ENCODE results near the gene FOXB1. TPM values are rescaled to one million over a fixed set of nuclear protein-coding genes. Genes with fewer than 3 reads are reported as not detected.

The FOXB1 gene
- total RNA-seq, 2 donors from 2014 or later = 0.10 TPM; not detected in 1

GRCh38 chr15:59994526-59994887 is 9.6 kb upstream of the FOXB1 start:
- ATAC-seq (no peak), DNase-seq (ENCODE audit: low spot score) (no peak)
- H3K27me3 Mint-ChIP-seq = peaks cover 54 to 85% of the 10 kb centered on the region in 2 donors
- peak overlapping the region in 1 of 2 donors; percentile 33 for H3K27ac Mint-ChIP-seq
- H3K36me3 Mint-ChIP-seq = no peaks in the 10 kb centered on the region
- H3K4me3 Mint-ChIP-seq = no peak overlapping the region
- peaks cover 0 to 24% of the 10 kb centered on the region in 2 donors for H3K4me1 Mint-ChIP-seq (ENCODE audit: low read depth in 2 of 2)
- H3K9me3 Mint-ChIP-seq = no peaks in the 10 kb centered on the region

DNA sequence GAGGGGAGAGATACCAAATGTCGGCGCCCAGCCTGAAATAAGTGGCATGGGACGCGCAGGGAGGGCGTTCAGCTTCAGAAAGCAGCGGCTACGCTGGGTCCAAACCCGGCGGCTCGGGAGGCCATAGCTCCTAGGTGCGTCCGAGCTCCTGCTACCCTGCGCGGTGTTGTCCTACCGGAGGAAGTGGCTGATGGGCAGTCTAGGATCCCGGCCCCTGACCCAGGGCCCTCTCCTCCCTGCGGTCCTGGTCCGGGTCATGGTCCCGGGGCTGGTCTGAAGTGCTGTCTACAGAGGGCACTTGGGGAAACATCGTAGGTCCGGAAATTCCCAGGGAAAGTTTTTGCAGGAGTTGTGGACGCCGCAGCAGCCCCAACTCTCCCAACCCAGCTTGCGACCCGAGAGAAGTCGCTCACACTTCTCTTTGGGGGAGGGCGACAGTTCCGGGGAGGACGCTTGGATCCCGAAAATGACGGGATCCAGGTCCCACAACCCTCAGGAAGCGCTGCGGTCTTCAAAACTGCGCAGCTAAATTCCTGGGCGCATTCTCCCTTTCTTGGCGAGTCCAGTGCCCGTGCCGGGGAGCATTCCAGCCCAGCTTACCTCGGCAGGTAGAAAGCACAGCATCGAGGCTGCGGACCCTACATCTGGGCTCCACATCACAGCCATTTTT is 9.1 kb upstream of the FOXB1 start:
- Mint-ChIP-seq H3K36me3 (no peaks in the 10 kb centered on the region), H3K27me3 (peaks cover 52 to 86% of the 10 kb centered on the region in 2 donors), H3K9me3 (no peaks in the 10 kb centered on the region), H3K27ac (peak overlapping the region in 1 of 2 donors; percentile 33), H3K4me1 (ENCODE audit: low read depth in 2 of 2) (peaks cover 0 to 25% of the 10 kb centered on the region in 2 donors), H3K4me3 (no peak overlapping the region)
- no peak for DNase-seq (ENCODE audit: low spot score)
- ATAC-seq = no peak

GRCh38 chr15:59995568-59996297 is 8.4 kb upstream of the FOXB1 start:
- ATAC-seq = no peak
- peaks cover 58 to 88% of the 10 kb centered on the region in 2 donors for H3K27me3 Mint-ChIP-seq
- H3K27ac Mint-ChIP-seq = no peak overlapping the region
- peaks cover 0 to 29% of the 10 kb centered on the region in 2 donors for H3K4me1 Mint-ChIP-seq (ENCODE audit: low read depth in 2 of 2)
- H3K4me3 Mint-ChIP-seq = peak overlapping the region; percentile 15
- no peaks in the 10 kb centered on the region for H3K36me3 Mint-ChIP-seq
- H3K9me3 Mint-ChIP-seq = no peaks in the 10 kb centered on the region
- no peak for DNase-seq (ENCODE audit: low spot score)

DNA sequence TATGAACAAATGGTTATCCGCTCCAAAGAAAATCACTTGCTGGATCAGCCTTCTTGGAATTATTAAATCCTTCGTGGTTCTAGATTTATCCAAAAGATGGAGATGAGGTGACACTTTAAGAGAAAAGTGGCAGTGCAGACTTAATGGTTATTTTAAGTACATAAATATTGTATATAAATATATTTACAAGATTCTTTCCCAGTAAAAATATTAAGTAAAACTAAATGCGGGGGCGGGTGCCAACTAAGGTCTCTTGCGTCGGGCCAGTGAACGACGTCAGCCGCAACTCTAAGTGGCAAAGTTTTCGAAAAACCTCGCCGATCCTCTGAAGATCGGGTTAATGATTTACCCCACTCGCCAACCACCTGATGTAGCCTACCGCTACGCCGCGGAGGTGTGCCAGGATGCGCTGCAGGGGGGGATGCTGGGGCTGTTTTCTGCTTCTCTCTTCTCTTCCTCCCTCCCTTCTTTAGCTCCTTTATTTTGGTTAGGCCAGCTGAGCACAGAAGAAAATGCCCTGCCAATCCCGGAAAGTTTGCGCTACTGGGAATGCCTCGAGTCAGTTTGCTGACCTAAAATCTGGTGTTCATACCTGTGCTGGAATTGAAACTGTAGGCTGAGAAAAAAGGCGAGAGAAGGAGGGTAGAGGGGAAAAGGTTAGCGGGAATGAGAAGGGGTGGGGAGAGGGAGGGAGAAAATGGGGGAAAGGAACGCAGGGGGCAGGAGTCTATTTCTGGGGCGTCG is 7.6 kb upstream of the FOXB1 start:
- no peak for ATAC-seq
- DNase-seq (ENCODE audit: low spot score) = no peak
- Mint-ChIP-seq H3K4me1 (ENCODE audit: low read depth in 2 of 2) (peaks cover 4 to 32% of the 10 kb centered on the region in 2 donors), H3K27me3 (peaks cover 62 to 88% of the 10 kb centered on the region in 2 donors), H3K27ac (no peak overlapping the region), H3K36me3 (peaks cover 4% of the 10 kb centered on the region), H3K4me3 (peak overlapping the region; percentile 42), H3K9me3 (no peaks in the 10 kb centered on the region)

DNA sequence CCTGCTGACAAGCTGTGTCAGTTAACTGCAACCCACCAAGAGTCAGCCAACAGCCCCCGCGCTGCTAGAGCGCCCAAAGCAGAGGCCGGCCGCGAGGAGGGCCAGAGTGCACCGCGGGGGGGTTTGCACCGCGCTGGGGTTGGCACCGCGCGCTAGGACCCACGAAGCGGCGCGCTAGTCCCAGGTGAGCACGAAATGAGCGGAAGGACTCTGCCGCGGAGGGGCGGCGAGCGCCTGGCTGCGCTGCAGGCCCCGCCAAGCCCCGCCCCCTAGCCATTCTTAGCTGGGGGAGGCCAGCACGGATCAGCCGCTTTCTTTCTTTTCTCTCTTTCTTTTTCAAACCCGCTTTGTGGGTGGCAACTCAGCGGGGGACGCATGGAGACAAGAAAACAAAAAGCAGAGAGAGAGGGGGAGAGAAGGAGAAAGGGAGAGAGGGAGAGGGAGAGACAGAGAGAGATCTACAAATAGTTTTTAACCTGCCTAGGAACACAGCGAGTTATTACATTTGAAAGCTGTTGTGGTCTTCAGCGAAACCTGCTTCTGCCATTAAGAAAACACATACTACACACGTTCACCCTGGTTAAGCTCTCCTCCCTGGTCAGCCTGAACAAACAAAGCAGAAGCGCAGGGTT is 6.9 kb upstream of the FOXB1 start:
- Mint-ChIP-seq H3K27ac (no peak overlapping the region), H3K4me3 (peak overlapping the region; percentile 42), H3K4me1 (ENCODE audit: low read depth in 2 of 2) (peaks cover 7 to 33% of the 10 kb centered on the region in 2 donors), H3K9me3 (no peaks in the 10 kb centered on the region), H3K27me3 (peaks cover 63 to 88% of the 10 kb centered on the region in 2 donors), H3K36me3 (peaks cover 7% of the 10 kb centered on the region)
- DNase-seq (ENCODE audit: low spot score) (no peak), ATAC-seq (peak; percentile 71 to 77)

DNA sequence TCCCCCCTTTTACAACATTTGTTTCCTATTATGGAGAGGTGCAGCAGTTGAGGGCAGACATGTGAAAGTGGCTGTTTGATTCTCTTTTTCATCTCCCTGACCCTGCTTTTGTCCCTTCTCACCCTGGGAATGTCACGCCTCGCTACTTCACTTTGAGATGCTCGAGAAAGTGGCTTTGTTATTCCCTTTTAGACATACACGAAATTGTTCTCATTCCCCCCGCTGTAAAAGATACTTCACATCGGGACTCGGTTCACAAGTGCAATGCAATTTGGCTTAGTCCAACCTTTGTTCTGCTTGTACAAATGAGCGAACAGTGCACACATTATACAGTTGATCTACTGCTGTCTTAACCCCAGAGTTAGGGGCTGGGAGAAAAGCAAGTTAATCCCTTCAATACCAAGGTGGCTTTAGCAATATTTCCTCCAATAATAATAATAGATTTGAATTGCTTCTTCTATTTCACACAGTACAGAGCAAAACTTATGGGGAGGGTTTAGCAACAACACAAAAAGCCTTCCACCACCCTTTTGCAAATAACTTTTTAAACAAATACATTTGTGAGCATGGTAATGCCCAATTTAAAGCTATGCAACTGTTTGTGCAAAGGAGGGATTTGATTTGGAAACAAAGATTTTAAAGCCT is 5.7 kb upstream of the FOXB1 start:
- H3K4me3 Mint-ChIP-seq = no peak overlapping the region
- ATAC-seq (no peak), DNase-seq (ENCODE audit: low spot score) (no peak)
- peaks cover 16 to 37% of the 10 kb centered on the region in 2 donors for H3K4me1 Mint-ChIP-seq (ENCODE audit: low read depth in 2 of 2)
- H3K9me3 Mint-ChIP-seq = no peaks in the 10 kb centered on the region
- H3K27me3 Mint-ChIP-seq = peaks cover 71 to 89% of the 10 kb centered on the region in 2 donors
- H3K36me3 Mint-ChIP-seq = peaks cover 14% of the 10 kb centered on the region
- H3K27ac Mint-ChIP-seq = no peak overlapping the region

GRCh38 chr15:59998950-59999611 is 5.0 kb upstream of the FOXB1 start:
- peaks cover 65 to 84% of the 10 kb centered on the region in 2 donors for H3K27me3 Mint-ChIP-seq
- H3K27ac Mint-ChIP-seq = no peak overlapping the region
- peaks cover 16 to 37% of the 10 kb centered on the region in 2 donors for H3K4me1 Mint-ChIP-seq (ENCODE audit: low read depth in 2 of 2)
- DNase-seq (ENCODE audit: low spot score) = no peak
- no peak for ATAC-seq
- H3K36me3 Mint-ChIP-seq = peaks cover 14% of the 10 kb centered on the region
- H3K4me3 Mint-ChIP-seq = no peak overlapping the region
- H3K9me3 Mint-ChIP-seq = no peaks in the 10 kb centered on the region

GRCh38 chr15:59999612-60000112 is 4.4 kb upstream of the FOXB1 start:
- peaks cover 63 to 79% of the 10 kb centered on the region in 2 donors for H3K27me3 Mint-ChIP-seq
- no peaks in the 10 kb centered on the region for H3K9me3 Mint-ChIP-seq
- ATAC-seq (no peak), DNase-seq (ENCODE audit: low spot score) (no peak)
- H3K27ac Mint-ChIP-seq = no peak overlapping the region
- H3K4me1 Mint-ChIP-seq (ENCODE audit: low read depth in 2 of 2) = peaks cover 16 to 36% of the 10 kb centered on the region in 2 donors
- H3K36me3 Mint-ChIP-seq = peaks cover 14% of the 10 kb centered on the region
- no peak overlapping the region for H3K4me3 Mint-ChIP-seq

- H3K27ac Mint-ChIP-seq = no peak overlapping the region
- H3K9me3 Mint-ChIP-seq = no peaks in the 10 kb centered on the region
- H3K4me3 Mint-ChIP-seq = no peak overlapping the region
- H3K4me1 Mint-ChIP-seq (ENCODE audit: low read depth in 2 of 2) = peaks cover 22 to 40% of the 10 kb centered on the region in 2 donors
- H3K36me3 Mint-ChIP-seq = peaks cover 14% of the 10 kb centered on the region
- H3K27me3 Mint-ChIP-seq = peaks cover 66 to 76% of the 10 kb centered on the region in 2 donors
- no peak for DNase-seq (ENCODE audit: low spot score)
- no peak for ATAC-seq
Observed at GRCh38 chr15:60000113-60000823, 3.8 kb upstream of the FOXB1 start.

GRCh38 chr15:60000824-60001609 is 3.1 kb upstream of the FOXB1 start:
- Mint-ChIP-seq H3K9me3 (no peaks in the 10 kb centered on the region), H3K27me3 (peaks cover 69 to 76% of the 10 kb centered on the region in 2 donors), H3K36me3 (peaks cover 14% of the 10 kb centered on the region), H3K4me3 (no peak overlapping the region), H3K4me1 (ENCODE audit: low read depth in 2 of 2) (peaks cover 30 to 44% of the 10 kb centered on the region in 2 donors), H3K27ac (no peak overlapping the region)
- no peak for DNase-seq (ENCODE audit: low spot score)
- no peak for ATAC-seq

DNA sequence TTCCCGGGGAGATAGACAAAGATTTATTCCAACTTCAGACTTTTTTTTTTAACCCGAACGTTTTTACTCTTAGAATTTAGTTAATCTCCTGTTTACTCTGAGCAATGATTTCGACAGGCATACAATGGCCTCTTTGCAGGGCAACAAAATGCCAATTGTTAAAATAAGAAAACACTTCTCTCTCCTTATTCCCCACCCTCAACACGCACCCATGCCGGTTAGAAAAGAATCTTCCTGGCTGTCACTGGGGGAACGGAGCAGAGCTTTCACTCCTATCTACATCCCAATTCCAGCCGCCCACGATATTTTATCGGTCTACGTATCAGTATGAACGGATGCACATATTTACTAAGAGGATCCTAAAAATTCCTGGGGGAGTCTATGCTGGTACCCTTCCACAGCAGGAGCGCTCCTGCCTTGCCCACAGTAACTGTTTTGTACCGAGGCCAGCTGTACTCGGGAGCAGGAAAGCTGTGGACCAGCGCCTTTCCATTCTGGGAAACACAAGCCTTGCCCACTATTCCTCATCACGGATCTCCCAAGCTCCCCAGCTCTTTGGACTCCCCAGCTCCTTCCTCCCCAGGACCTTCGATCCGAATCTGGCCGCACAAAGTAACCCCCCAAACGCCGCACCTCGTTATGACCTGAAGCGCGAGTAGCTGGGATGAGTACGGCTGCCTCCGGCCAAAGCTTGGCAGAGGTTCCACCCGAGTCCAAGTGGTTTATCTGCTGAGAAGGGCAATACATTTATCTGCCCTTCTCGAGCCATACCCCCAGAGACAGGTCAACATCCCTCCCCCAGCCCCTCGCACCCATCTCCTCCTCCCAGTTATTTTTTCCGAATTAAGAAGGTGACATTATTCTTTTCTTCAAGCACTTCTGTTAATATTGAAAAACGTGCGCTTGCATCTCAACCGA is 2.2 kb upstream of the FOXB1 start:
- peaks cover 14% of the 10 kb centered on the region for H3K36me3 Mint-ChIP-seq
- H3K4me3 Mint-ChIP-seq = no peak overlapping the region
- peaks cover 70 to 76% of the 10 kb centered on the region in 2 donors for H3K27me3 Mint-ChIP-seq
- no peaks in the 10 kb centered on the region for H3K9me3 Mint-ChIP-seq
- ATAC-seq = no peak
- H3K4me1 Mint-ChIP-seq (ENCODE audit: low read depth in 2 of 2) = peaks cover 38 to 45% of the 10 kb centered on the region in 2 donors
- no peak for DNase-seq (ENCODE audit: low spot score)
- H3K27ac Mint-ChIP-seq = peak overlapping the region in 1 of 2 donors; percentile 28

Data from natural killer cell treated with Interleukin-12 subunit alpha and Interleukin-12 subunit beta and Interleukin-15 and Interleukin-18, amount 100 ng/mL, for 72 hours (primary cell).